ENCODE measurements around the gene ABR. TPM values are rescaled to one million over a fixed set of nuclear protein-coding genes. Genes with fewer than 3 reads are reported as not detected.

Gene ABR
- total RNA-seq, 1 donor from 2014 or later, result 63.6 TPM

DNA sequence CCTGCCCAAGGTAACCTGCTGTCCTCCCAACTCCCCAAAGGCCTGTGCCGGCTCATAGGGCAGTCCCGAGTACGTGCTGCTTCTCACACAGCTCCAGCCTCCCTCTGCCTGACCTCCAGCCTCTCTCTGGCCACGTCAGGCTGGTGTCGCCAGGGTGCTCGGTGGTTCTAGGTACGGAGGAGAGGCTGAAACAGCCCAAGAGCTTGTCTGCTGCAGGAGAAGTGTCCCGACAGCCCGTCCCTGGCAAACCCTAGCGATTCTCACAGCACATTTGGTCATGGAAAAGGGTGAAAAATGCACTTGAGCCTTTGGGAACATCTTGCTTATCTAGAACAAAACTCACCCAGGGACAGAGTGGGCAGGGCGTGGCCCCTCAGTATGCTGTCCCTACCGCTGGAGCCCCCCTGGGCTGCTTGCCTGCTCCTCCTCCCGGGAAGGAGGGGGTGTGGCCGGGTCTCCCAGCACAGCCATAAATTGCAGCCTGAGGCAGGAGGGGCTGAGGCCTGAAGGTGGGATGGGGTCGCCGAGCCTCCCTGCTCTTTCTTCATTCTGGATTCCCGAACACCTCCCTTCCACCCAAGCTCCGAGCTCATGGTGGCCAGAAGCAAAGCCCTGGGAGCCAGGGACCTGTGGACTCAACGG is 142.4 kb downstream of the ABR start:
- H3K4me3 Mint-ChIP-seq, result no peak overlapping the region
- H3K9me3 Mint-ChIP-seq, result no peaks in the 10 kb centered on the region
- peaks cover 17% of the 10 kb centered on the region for H3K4me1 Mint-ChIP-seq (ENCODE audit: unreplicated experiment)
- no peak for DNase-seq (ENCODE audit: extremely low spot score, unreplicated experiment)
- TF ChIP-seq, protein P1, sequence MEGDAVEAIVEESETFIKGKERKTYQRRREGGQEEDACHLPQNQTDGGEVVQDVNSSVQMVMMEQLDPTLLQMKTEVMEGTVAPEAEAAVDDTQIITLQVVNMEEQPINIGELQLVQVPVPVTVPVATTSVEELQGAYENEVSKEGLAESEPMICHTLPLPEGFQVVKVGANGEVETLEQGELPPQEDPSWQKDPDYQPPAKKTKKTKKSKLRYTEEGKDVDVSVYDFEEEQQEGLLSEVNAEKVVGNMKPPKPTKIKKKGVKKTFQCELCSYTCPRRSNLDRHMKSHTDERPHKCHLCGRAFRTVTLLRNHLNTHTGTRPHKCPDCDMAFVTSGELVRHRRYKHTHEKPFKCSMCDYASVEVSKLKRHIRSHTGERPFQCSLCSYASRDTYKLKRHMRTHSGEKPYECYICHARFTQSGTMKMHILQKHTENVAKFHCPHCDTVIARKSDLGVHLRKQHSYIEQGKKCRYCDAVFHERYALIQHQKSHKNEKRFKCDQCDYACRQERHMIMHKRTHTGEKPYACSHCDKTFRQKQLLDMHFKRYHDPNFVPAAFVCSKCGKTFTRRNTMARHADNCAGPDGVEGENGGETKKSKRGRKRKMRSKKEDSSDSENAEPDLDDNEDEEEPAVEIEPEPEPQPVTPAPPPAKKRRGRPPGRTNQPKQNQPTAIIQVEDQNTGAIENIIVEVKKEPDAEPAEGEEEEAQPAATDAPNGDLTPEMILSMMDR (conservative IDR thresholded peaks at IDR 0.05), result no peak
- no peak overlapping the region for H3K27ac Mint-ChIP-seq
- no peaks in the 10 kb centered on the region for H3K27me3 Mint-ChIP-seq
- H3K36me3 Mint-ChIP-seq, result peaks cover 6% of the 10 kb centered on the region

DNA sequence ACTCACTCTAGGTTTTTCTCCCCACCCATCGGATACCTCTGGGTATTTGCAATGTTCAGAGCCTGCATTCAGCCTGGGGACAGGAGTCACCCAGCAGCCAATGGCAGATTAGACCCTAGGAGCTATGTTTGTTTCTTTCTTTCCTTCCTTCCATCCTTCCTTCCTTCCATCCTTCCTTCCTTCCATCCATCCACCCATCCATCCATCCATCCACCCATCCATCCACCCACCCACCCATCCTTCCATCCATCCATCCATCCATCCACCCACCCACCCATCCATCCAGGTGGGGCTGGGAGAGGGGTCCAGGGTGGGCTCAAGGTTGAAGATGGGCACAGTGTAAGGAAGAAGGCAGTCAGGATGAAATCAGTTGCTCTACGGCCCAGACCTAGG is 142.9 kb downstream of the ABR start:
- TF ChIP-seq, protein P1 (conservative IDR thresholded peaks at IDR 0.05), result no peak
- peaks cover 2% of the 10 kb centered on the region for H3K36me3 Mint-ChIP-seq
- no peaks in the 10 kb centered on the region for H3K27me3 Mint-ChIP-seq
- no peak overlapping the region for H3K4me3 Mint-ChIP-seq
- H3K4me1 Mint-ChIP-seq (ENCODE audit: unreplicated experiment), result peaks cover 15% of the 10 kb centered on the region
- no peak for DNase-seq (ENCODE audit: extremely low spot score, unreplicated experiment)
- H3K27ac Mint-ChIP-seq, result no peak overlapping the region
- H3K9me3 Mint-ChIP-seq, result no peaks in the 10 kb centered on the region

DNA sequence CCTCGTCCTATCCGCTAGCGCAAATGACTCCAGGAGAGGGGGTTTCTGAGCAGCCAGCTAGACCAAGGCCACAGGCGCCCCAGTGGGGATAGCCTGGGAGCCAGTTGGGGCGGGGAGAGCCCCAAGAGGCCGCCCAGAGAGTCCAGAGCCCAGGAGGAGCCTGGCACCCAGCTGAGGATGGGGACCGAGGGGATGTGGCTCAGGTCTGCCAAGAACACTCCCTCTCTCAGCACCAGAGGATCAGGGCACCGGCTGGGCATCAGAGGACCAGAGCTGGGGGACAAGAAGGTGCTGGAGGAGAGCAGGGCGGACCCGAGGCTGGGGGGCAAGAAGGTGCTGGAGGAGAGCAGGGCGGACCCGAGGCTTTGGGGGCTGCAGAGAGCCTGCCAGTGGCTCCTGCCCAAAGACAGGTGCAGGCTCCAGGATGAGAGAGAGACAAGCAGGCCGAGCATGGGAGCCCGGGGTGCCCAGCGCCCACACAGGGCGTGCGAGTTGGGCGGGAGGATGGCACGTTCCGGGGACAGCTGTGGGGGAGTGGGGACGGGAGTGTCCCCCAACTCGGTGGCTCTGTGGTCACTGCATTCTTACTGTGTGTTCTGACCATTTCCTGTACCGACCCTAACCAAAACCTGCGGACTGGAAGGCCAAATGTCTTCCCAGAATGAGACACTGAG is 143.5 kb downstream of the ABR start:
- Mint-ChIP-seq H3K27ac (no peak overlapping the region), H3K36me3 (no peaks in the 10 kb centered on the region), H3K27me3 (no peaks in the 10 kb centered on the region), H3K4me3 (no peak overlapping the region), H3K4me1 (ENCODE audit: unreplicated experiment) (peaks cover 15% of the 10 kb centered on the region), H3K9me3 (no peaks in the 10 kb centered on the region)
- TF ChIP-seq, protein P1 (conservative IDR thresholded peaks at IDR 0.05), result no peak
- DNase-seq (ENCODE audit: extremely low spot score, unreplicated experiment), result no peak

DNA sequence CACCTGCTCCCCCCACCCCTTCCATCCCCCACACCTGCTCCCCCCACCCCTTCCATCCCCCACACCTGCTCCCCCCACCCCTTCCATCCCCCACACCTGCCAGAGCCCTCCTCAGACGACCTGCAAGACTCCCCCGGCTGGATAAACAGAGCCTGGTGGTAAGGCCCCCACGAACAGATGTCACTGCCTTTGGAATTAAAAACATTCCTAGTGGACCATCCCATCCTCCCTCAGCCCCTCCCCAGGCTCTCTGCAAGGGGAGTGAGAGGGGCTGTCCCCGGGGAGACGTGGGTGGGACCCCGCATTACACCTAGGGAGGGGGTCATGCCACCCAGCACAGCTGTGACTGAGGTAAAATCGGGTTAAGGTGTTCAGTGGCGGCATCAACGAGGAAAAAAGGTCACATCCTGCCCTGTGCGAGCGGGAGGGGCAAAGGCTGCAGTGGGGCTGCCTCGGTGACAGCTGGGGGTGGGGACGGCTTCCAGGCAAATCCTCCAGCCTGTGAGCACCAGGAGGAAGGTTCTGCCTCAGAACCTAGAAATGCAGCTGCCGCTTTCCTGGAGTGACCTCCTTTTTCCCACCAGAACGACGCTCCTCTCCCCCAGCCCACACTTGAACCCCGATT is 144.1 kb downstream of the ABR start:
- H3K4me3 Mint-ChIP-seq, result no peak overlapping the region
- no peaks in the 10 kb centered on the region for H3K36me3 Mint-ChIP-seq
- DNase-seq (ENCODE audit: extremely low spot score, unreplicated experiment), result no peak
- peaks cover 15% of the 10 kb centered on the region for H3K4me1 Mint-ChIP-seq (ENCODE audit: unreplicated experiment)
- no peaks in the 10 kb centered on the region for H3K27me3 Mint-ChIP-seq
- TF ChIP-seq, protein P1 (conservative IDR thresholded peaks at IDR 0.05), result no peak
- H3K9me3 Mint-ChIP-seq, result no peaks in the 10 kb centered on the region
- no peak overlapping the region for H3K27ac Mint-ChIP-seq

DNA sequence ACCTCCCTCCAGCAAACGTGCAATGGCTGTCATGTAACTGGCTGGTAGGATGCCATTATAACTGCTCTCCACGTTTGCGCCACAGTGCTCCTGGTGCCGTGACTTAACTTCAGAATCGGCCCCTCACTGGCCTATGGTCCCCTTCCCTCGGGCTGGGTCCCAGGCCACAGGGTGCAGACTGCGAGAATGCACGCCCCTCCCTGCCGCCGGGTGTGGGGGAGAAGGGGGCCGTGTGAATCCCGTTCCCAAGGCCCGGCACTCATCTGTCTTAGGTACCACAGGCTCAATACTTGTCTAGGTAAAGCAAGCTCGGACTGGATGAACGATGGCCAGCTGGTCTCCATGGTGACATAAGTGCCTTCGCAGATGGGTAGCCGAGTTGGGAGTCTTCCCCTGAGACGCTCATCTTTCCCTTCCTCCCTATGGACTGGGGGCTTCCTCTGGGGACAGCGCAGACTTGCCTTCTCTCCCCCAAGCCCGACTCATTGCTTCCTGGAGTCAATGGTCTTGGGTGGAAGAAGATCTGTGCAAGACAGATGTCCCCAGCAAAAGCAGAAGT is 145.1 kb downstream of the ABR start:
- H3K27me3 Mint-ChIP-seq, result no peaks in the 10 kb centered on the region
- H3K9me3 Mint-ChIP-seq, result no peaks in the 10 kb centered on the region
- H3K27ac Mint-ChIP-seq, result no peak overlapping the region
- TF ChIP-seq, protein P1 (conservative IDR thresholded peaks at IDR 0.05), result no peak
- H3K36me3 Mint-ChIP-seq, result no peaks in the 10 kb centered on the region
- H3K4me3 Mint-ChIP-seq, result no peak overlapping the region
- no peak for DNase-seq (ENCODE audit: extremely low spot score, unreplicated experiment)
- H3K4me1 Mint-ChIP-seq (ENCODE audit: unreplicated experiment), result peaks cover 15% of the 10 kb centered on the region

Measured in type B pancreatic cell (in vitro differentiated cells).